ENCODE measurements around the gene UBC.

UBC gene

GRCh38 chr12:124863416-124864325, 50.8 kb downstream of the UBC start, which contains the start of gene SCARB1:
Gene SCARB1 (minus strand): TSS chr12:124863864. CDS start chr12:124863720, 144 bp downstream.
- peak; percentile 60 for DNase-seq

DNA sequence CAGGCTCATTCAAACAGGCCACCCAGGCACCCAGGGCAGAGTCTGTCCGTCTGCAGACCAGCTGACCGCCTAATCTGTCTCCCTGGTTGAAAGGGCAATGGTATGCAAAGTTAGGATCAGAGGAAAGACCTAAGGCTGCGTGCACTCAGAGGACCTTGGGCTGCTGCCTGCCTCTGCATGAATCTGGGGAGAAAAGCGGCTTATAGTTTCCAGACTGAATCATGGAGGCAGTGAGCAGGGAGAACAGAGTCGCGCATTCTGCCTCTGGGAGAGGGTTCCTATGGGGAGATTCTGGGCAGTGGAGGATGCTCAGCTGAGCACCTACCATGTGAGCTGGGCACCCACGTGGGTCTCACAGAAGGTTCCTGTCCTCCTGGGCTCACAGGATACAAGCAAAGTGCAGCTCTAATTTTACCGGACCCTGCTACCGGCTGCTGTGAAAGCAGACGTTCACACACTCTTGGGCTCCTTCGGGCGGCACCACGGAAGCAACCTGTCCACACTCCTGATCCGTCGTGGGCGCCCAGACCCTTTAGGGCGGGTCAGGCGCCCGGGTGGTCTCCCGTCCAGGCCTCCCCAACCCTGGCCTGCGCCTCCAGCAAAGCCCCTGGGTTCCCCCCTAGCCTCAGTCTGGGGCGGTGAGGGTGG, 51.6 kb downstream of the UBC start:
- DNase-seq, result no peak

- no peak for DNase-seq
Measured at GRCh38 chr12:124861898-124862676, 52.4 kb downstream of the UBC start.

All from CD4-positive, alpha-beta T cell treated with Interleukin-4 for 4 hours (primary cell).